Kidney epithelial cell (primary cell): ENCODE measurements around the gene HOGA1. TPM values are rescaled to one million over a fixed set of nuclear protein-coding genes. Genes with fewer than 3 reads are reported as not detected.
"Not testable (repeated sequence)": the region's sequence is repeated elsewhere in the genome, so short reads cannot be mapped to it uniquely, and the experiment has no call there.

Experiments used
- DNase-seq: peaks from one replicate; pipeline ENCODE4 v3.0.0-alpha.2; 2010; ENCODE audit warnings: low read depth
- H3K27me3 ChIP-seq: 2 replicates; pipeline ENCODE4 v1.6.0; 2011; ENCODE audit warnings: low read length; ENCODE audit not compliant: control insufficient read depth, insufficient read depth
- H3K36me3 ChIP-seq: 2 replicates; pipeline ENCODE4 v1.5.1; 2011; ENCODE audit warnings: low read length; ENCODE audit not compliant: control insufficient read depth, insufficient read depth
- H3K4me3 ChIP-seq: 2 replicates; pipeline ENCODE4 v1.5.1; 2011; ENCODE audit warnings: low read depth, mild to moderate bottlenecking, control low read depth, low read length
- total RNA-seq: library from RNA; depleted of rRNA; stranded (reverse); fragments of >200 nt; gene quantifications from 2 replicates; pipeline ENCODE4 v1.2.3, GENCODE V29; 2015
- TF ChIP-seq, protein P1 (sequence below): IDR thresholded peaks from 2 replicates; pipeline ENCODE4 v1.5.1; 2011; ENCODE audit warnings: mild to moderate bottlenecking, moderate library complexity, low read length, control low read depth, inconsistent platforms; ENCODE audit not compliant: insufficient read depth, poor library complexity, severe bottlenecking

The HOGA1 gene
- total RNA-seq, 1 donor from 2014 or later = 3.4 TPM

DNA sequence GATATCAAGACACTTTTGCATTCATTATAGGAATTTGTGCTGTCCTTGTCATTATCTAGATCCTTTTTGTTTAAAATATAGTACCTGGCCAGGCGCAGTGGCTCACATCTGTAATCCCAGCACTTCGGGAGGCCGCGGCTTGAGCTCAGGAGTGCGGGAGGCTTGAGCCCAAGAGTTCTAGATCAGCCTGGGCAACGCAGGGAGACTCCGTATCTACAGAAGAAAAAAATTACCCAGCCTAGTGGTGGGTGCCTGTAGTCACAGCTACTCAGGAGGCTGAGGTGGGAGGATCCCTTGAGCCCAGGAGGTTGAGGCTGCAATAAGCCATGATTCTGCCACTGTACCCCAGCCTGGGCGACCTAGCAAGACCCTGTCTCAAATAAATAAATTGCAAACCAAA, 49.7 kb downstream of the HOGA1 start:
- H3K36me3 ChIP-seq = no peaks in the 10 kb centered on the region
- DNase-seq = no peak
- no peaks in the 10 kb centered on the region for H3K27me3 ChIP-seq
- no peak overlapping the region for H3K4me3 ChIP-seq
- TF ChIP-seq, protein P1, sequence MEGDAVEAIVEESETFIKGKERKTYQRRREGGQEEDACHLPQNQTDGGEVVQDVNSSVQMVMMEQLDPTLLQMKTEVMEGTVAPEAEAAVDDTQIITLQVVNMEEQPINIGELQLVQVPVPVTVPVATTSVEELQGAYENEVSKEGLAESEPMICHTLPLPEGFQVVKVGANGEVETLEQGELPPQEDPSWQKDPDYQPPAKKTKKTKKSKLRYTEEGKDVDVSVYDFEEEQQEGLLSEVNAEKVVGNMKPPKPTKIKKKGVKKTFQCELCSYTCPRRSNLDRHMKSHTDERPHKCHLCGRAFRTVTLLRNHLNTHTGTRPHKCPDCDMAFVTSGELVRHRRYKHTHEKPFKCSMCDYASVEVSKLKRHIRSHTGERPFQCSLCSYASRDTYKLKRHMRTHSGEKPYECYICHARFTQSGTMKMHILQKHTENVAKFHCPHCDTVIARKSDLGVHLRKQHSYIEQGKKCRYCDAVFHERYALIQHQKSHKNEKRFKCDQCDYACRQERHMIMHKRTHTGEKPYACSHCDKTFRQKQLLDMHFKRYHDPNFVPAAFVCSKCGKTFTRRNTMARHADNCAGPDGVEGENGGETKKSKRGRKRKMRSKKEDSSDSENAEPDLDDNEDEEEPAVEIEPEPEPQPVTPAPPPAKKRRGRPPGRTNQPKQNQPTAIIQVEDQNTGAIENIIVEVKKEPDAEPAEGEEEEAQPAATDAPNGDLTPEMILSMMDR = peak; percentile 4

DNA sequence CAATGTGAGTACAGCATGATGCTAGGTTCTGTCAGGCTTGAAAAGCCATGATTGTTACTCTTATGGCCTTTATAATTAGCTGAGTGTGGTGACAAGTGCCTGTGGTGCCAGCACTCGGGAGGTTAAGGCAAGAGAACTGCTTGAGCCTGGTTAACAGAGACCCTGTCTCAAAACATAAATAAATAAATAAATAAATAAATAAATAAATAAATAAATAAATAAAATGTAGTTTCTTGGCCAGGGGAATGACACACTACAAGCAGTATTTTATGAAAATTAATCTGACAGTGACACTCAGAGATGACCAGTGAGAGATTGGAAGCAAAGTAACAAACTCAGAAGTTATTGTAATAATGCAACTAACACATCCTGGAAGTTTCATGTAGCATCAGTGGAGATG, 51.4 kb downstream of the HOGA1 start:
- DNase-seq = no peak
- TF ChIP-seq, protein P1 = no peak
- no peaks in the 10 kb centered on the region for H3K36me3 ChIP-seq
- no peak overlapping the region for H3K4me3 ChIP-seq
- no peaks in the 10 kb centered on the region for H3K27me3 ChIP-seq

DNA sequence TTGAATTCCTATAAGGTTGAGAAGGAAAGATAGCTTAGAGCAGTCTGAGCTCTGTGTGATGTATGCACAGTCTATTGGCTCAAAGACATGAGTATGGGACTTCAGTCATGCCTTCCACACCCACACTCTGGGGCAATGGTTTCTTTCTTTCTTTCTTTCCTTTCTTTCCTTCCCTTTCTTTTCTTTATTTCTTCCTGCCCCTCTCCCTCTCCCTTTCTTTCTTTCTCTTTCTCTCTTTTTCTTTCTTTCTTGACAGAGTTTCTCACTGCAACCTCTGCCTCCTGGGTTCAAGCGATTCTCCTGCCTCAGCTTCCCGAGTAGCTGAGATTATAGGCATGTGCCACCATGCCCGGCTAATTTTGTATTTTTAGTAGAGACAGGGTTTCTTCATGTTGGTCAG, 54.9 kb downstream of the HOGA1 start:
- DNase-seq, H3K4me3 ChIP-seq, H3K36me3 ChIP-seq, H3K27me3 ChIP-seq: not testable (repeated sequence)

DNA sequence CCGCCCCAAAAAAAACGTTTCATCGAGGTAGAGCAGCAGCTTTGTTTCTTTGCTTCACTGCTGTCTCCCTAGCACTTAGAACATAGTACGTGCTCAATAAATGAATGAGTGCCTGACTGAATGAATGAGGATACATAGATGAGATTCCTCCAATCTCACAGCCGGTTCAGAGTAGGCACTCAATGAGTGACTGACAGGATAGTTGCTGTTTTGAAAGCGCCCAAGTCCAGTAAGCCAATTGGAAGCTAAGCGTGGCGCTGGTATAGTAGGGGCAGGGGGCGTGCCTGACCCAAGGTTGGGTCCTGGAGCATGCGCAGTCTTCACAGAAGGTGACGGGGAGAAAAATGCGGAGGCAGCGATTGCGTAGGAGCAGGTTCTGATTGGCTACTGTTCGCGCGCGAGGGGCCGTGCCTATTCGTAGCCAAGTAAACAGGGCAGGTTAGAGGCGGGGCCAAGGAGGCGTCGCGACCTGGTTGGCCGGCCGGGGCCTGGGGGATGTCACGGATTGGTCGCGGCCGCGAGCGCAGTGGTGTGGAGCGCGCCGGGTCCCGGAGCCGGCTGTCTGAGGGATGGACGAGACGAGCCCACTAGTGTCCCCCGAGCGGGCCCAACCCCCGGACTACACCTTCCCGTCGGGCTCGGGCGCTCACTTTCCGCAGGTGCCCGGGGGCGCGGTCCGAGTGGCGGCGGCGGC, 56.1 kb downstream of the HOGA1 start, which contains the start of gene PI4K2A:
Gene PI4K2A (plus strand): TSS at position 498 of the 694 bp plus-strand sequence. CDS start 72 bp downstream, at position 570.
- TF ChIP-seq, protein P1 = no peak
- DNase-seq = peak; percentile 96
- Histone ChIP-seq H3K27me3 (no peaks in the 10 kb centered on the region), H3K36me3 (peaks cover 2% of the 10 kb centered on the region), H3K4me3 (peak within 1 kb of the TSS; percentile 94)

DNA sequence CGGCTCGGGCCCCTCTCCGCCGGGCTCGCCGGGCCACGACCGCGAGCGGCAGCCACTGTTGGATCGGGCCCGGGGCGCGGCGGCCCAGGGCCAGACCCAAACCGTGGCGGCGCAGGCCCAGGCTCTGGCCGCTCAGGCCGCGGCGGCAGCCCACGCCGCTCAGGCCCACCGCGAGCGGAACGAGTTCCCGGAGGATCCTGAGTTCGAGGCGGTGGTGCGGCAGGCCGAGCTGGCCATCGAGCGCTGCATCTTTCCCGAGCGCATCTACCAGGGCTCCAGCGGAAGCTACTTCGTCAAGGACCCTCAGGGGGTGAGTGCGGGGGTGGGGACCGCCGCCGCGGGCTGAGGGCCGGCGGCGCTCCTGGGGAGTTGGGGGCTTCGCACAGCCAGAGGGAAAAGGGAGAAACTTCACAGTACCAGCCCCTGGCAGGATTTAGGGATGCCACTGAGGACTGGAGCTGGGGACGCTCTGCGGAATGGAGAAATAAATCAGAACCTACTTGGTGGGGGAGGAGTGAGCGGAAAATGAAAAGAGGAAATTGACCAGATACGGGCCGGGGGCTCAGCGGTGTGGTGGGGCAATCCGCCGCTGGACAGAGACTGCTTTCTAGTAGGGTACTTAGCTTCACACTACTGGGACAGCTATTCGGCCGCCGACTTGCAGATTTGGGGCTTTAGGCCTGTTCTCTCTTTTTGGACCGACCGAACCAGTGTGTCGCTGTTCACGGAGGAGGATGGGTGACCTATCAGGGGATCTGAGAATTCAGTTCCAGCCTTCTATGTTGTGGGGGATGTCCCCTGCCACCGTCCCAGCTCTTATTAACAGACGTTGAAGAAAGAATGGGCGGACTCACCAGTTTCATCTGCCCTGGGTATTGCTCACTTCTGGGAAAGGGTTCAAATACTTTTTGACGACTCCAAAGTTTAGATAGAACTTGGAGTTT, 57.0 kb downstream of the HOGA1 start:
- TF ChIP-seq, protein P1 = no peak
- H3K36me3 ChIP-seq = peaks cover 2% of the 10 kb centered on the region
- no peak for DNase-seq

DNA sequence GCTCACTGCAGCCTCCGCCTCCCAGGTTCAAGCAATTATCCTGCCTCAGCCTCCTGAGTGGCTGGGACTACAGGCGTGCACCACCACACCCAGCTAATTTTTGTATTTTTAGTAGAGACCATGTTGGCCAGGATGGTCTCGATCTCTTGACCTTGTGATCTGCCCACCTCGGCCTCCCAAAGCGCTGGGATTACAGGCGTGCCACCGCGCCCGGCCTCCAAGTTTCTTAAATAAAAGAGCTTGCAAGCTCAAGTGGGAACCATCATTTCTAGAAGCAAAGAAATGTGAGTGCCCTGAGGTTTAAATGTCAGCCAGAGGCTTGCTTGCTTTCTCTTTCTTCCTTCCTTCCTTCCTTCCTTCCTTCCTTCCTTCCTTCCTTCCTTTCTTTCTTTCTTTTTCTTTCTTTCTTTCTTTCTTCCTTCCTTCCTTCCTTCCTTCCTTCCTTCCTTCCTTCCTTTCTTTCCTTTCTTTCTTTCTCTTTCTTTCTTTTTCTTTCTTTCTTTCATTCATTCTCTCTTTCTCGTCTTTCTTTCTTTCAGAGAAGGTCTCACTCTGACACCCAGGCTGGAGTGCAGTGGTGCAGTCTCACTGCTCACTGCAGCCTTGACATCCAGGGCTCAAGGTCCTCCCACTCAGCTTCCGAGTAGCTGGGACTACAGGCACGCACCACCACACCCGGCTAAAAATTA, 58.4 kb downstream of the HOGA1 start:
- not testable (repeated sequence) for H3K4me3 ChIP-seq, H3K27me3 ChIP-seq, DNase-seq, H3K36me3 ChIP-seq

More for the DNA sequence above, 57.0 kb downstream of the HOGA1 start:
- H3K27me3 ChIP-seq = no peaks in the 10 kb centered on the region
- peak overlapping the region; percentile 94 for H3K4me3 ChIP-seq
